GM23338 (cell line): ENCODE measurements around the gene GCK. TPM values are rescaled to one million over a fixed set of nuclear protein-coding genes. Genes with fewer than 3 reads are reported as not detected.

Source experiments
- ATAC-seq: fragments of 200-7000 bp; cut with Tn5 transposase; 3 replicates; pipeline ENCODE4 v1.9.1; 2020
- DNase-seq: peaks from one replicate; pipeline ENCODE4 v3.0.0-alpha.2; 2015; ENCODE audit warnings: low spot score
- H2AFZ ChIP-seq: fragments of 200-600 bp; sonication (generic); 2 replicates; pipeline ENCODE4 v1.8.0; 2016; ENCODE audit warnings: antibody characterized with exemption, mild to moderate bottlenecking, moderate library complexity
- H3F3A ChIP-seq: fragments of 200-600 bp; sonication (generic); replicated peaks from 2 replicates; pipeline ENCODE4 v1.8.0; 2017; ENCODE audit warnings: antibody characterized with exemption, mixed run types, low read depth
- H3K27ac ChIP-seq: fragments of 200-600 bp; sonication (generic); 2 replicates; pipeline ENCODE4 v1.6.1; 2016; ENCODE audit warnings: low read depth
- H3K27me3 ChIP-seq: fragments of 200-600 bp; sonication (generic); 2 replicates; pipeline ENCODE4 v1.8.0; 2016; ENCODE audit warnings: mild to moderate bottlenecking, mixed run types, moderate library complexity; ENCODE audit not compliant: insufficient read depth
- H3K36me3 ChIP-seq: fragments of 200-600 bp; sonication (generic); 2 replicates; pipeline ENCODE4 v1.8.0; 2016; ENCODE audit warnings: mild to moderate bottlenecking; ENCODE audit not compliant: insufficient read depth
- H3K4me1 ChIP-seq: fragments of 200-600 bp; sonication (generic); 2 replicates; pipeline ENCODE4 v1.8.0; 2016; ENCODE audit warnings: mild to moderate bottlenecking, moderate library complexity; ENCODE audit not compliant: insufficient read depth
- H3K4me2 ChIP-seq: fragments of 200-600 bp; sonication (generic); 2 replicates; pipeline ENCODE4 v1.7.1; 2017; ENCODE audit warnings: mixed run types
- H3K4me3 ChIP-seq: fragments of 200-600 bp; sonication (generic); 2 replicates; pipeline ENCODE4 v1.6.1; 2016; ENCODE audit warnings: mixed run types
- H3K79me2 ChIP-seq: fragments of 200-600 bp; sonication (generic); replicated peaks from 2 replicates; pipeline ENCODE4 v1.8.0; 2017; ENCODE audit warnings: mild to moderate bottlenecking; ENCODE audit not compliant: insufficient read depth
- H3K9me2 ChIP-seq: fragments of 200-600 bp; sonication (generic); 2 replicates; pipeline ENCODE4 v1.8.0; 2017; ENCODE audit not compliant: insufficient read depth
- H4K20me1 ChIP-seq: fragments of 200-600 bp; sonication (generic); replicated peaks from 2 replicates; pipeline ENCODE4 v1.8.0; 2017; ENCODE audit warnings: mild to moderate bottlenecking; ENCODE audit not compliant: insufficient read depth
- H3K27ac Mint-ChIP-seq: 2 replicates; pipeline ENCODE4 v1.8.0; 2020; ENCODE audit warnings: inconsistent platforms, mild to moderate bottlenecking, moderate library complexity, mixed read lengths
- H3K27me3 Mint-ChIP-seq: 3 replicates; pipeline ENCODE4 v1.8.0; 2022; ENCODE audit warnings: low read depth, mild to moderate bottlenecking, moderate library complexity, mixed read lengths, inconsistent platforms; ENCODE audit not compliant: insufficient read depth, poor library complexity
- H3K36me3 Mint-ChIP-seq: 3 replicates; pipeline ENCODE4 v1.8.0; 2021; ENCODE audit warnings: low read depth, mild to moderate bottlenecking, inconsistent platforms, moderate library complexity, mixed read lengths
- H3K4me1 Mint-ChIP-seq: 3 replicates; pipeline ENCODE4 v1.8.0; 2020; ENCODE audit warnings: mild to moderate bottlenecking, inconsistent platforms, mixed read lengths
- H3K4me3 Mint-ChIP-seq: 3 replicates; pipeline ENCODE4 v1.8.0; 2021; ENCODE audit warnings: moderate library complexity, mild to moderate bottlenecking, inconsistent platforms, mixed read lengths
- H3K9me3 Mint-ChIP-seq: 3 replicates; pipeline ENCODE4 v1.8.0; 2020; ENCODE audit warnings: moderate library complexity, mild to moderate bottlenecking, inconsistent platforms, mixed read lengths
- CREB1 ChIP-seq: fragments of 250-450 bp; sonication (Bioruptor Pico); IDR thresholded peaks from 2 replicates; pipeline ENCODE4 v1.5.0; 2020; ENCODE audit warnings: low read depth, mild to moderate bottlenecking, moderate library complexity
- EZH2 ChIP-seq: fragments of 200-600 bp; sonication (generic); IDR thresholded peaks from one replicate; pipeline ENCODE4 v1.8.0; 2017; ENCODE audit warnings: antibody characterized with exemption, mild to moderate bottlenecking, low read depth; ENCODE audit not compliant: unreplicated experiment
- EZH2phosphoT487 ChIP-seq: fragments of 200-600 bp; sonication (generic); IDR thresholded peaks from one replicate; pipeline ENCODE4 v1.8.1; 2018; ENCODE audit warnings: antibody characterized with exemption; ENCODE audit not compliant: unreplicated experiment
- NANOG ChIP-seq: IDR thresholded peaks from 2 replicates; pipeline ENCODE4 v1.6.1; 2016; ENCODE audit warnings: antibody characterized with exemption, borderline replicate concordance
- STAT1 ChIP-seq: IDR thresholded peaks from one replicate; pipeline ENCODE4 v1.6.1; 2016; ENCODE audit warnings: antibody characterized with exemption; ENCODE audit not compliant: unreplicated experiment
- polyA plus RNA-seq: library from polyadenylated mRNA; unstranded; fragments of >200 nt; fragmentation: Nextera tagmentation; extraction: Ambion mirVana; gene quantifications from 2 replicates; pipeline ENCODE4 v1.2.1, GENCODE V29; 2016
- total RNA-seq: library from RNA; depleted of rRNA; stranded (reverse); fragments of >200 nt; shearing (Covaris generic); gene quantifications from 2 replicates; pipeline ENCODE4 v1.2.3, GENCODE V29; 2014
- TF ChIP-seq, protein P1 (sequence below): fragments of 250-450 bp; sonication (Bioruptor Pico); IDR thresholded peaks from 2 replicates; pipeline ENCODE4 v1.5.0; 2020; ENCODE audit warnings: mild to moderate bottlenecking, moderate library complexity
- TF ChIP-seq, protein P2 (sequence below): IDR thresholded peaks from 2 replicates; pipeline ENCODE4 v1.6.1; 2016; ENCODE audit warnings: antibody characterized with exemption
- TF ChIP-seq, protein P3 (sequence below): IDR thresholded peaks from one replicate; pipeline ENCODE4 v1.6.1; 2018; ENCODE audit warnings: antibody characterized with exemption; ENCODE audit not compliant: unreplicated experiment

GCK gene
- total and polyA plus RNA-seq, 2 experiments from 2014 or later: 6.1 to 7.3 TPM

DNA sequence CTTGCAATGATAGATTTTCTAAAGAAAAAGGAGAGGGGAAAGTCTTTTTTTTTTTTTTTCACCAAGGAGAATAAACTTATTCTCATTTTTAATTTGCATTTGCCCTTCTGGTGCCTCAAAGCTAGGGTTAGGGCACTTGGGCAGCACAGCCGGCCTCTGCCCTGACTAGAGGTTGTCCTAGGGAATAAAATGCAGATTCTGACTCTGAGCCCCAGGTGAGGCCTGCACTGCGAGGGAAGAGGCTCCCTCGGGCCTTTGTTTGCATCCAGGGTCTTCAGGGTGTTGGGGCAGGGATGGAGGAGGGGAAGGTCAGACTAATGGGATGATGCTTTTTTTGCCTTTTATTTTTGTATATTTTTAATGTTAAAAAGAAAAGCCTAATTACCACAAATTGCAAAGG, 55.9 kb downstream of the GCK start:
- no peak for DNase-seq
- Histone ChIP-seq H3K4me1 (peaks cover 8% of the 10 kb centered on the region), H3K79me2 (no peaks in the 10 kb centered on the region), H3K27ac (no peak overlapping the region), H3K4me2 (peak overlapping the region; percentile 64; the same call in 1 of the 2 replicates), H3K27me3 (peaks cover 21% of the 10 kb centered on the region; the same call in 1 of the 2 replicates), H4K20me1 (0 out of 2 replicates have a peak, but pooled peaks cover 6% of the 10 kb centered on the region), H3F3A (no peaks in the 10 kb centered on the region), H3K36me3 (no peaks in the 10 kb centered on the region), H2AFZ (no peak overlapping the region), H3K4me3 (no peak overlapping the region), H3K9me2 (no peaks in the 10 kb centered on the region)
- H3K27ac Mint-ChIP-seq: no peak overlapping the region
- TF ChIP-seq, protein P1, sequence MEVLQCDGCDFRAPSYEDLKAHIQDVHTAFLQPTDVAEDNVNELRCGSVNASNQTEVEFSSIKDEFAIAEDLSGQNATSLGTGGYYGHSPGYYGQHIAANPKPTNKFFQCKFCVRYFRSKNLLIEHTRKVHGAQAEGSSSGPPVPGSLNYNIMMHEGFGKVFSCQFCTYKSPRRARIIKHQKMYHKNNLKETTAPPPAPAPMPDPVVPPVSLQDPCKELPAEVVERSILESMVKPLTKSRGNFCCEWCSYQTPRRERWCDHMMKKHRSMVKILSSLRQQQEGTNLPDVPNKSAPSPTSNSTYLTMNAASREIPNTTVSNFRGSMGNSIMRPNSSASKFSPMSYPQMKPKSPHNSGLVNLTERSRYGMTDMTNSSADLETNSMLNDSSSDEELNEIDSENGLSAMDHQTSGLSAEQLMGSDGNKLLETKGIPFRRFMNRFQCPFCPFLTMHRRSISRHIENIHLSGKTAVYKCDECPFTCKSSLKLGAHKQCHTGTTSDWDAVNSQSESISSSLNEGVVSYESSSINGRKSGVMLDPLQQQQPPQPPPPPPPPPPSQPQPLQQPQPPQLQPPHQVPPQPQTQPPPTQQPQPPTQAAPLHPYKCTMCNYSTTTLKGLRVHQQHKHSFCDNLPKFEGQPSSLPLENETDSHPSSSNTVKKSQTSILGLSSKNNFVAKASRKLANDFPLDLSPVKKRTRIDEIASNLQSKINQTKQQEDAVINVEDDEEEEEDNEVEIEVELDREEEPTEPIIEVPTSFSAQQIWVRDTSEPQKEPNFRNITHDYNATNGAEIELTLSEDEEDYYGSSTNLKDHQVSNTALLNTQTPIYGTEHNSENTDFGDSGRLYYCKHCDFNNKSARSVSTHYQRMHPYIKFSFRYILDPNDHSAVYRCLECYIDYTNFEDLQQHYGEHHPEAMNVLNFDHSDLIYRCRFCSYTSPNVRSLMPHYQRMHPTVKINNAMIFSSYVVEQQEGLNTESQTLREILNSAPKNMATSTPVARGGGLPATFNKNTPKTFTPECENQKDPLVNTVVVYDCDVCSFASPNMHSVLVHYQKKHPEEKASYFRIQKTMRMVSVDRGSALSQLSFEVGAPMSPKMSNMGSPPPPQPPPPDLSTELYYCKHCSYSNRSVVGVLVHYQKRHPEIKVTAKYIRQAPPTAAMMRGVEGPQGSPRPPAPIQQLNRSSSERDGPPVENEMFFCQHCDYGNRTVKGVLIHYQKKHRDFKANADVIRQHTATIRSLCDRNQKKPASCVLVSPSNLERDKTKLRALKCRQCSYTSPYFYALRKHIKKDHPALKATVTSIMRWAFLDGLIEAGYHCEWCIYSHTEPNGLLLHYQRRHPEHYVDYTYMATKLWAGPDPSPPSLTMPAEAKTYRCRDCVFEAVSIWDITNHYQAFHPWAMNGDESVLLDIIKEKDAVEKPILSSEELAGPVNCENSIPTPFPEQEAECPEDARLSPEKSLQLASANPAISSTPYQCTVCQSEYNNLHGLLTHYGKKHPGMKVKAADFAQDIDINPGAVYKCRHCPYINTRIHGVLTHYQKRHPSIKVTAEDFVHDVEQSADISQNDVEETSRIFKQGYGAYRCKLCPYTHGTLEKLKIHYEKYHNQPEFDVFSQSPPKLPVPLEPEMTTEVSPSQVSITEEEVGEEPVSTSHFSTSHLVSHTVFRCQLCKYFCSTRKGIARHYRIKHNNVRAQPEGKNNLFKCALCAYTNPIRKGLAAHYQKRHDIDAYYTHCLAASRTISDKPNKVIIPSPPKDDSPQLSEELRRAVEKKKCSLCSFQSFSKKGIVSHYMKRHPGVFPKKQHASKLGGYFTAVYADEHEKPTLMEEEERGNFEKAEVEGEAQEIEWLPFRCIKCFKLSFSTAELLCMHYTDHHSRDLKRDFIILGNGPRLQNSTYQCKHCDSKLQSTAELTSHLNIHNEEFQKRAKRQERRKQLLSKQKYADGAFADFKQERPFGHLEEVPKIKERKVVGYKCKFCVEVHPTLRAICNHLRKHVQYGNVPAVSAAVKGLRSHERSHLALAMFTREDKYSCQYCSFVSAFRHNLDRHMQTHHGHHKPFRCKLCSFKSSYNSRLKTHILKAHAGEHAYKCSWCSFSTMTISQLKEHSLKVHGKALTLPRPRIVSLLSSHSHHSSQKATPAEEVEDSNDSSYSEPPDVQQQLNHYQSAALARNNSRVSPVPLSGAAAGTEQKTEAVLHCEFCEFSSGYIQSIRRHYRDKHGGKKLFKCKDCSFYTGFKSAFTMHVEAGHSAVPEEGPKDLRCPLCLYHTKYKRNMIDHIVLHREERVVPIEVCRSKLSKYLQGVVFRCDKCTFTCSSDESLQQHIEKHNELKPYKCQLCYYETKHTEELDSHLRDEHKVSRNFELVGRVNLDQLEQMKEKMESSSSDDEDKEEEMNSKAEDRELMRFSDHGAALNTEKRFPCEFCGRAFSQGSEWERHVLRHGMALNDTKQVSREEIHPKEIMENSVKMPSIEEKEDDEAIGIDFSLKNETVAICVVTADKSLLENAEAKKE (CRISPR knock-in tag): no peak
- no peak for TF ChIP-seq CREB1 (CRISPR knock-in tag)
- no peak for TF ChIP-seq STAT1
- TF ChIP-seq, protein P2, sequence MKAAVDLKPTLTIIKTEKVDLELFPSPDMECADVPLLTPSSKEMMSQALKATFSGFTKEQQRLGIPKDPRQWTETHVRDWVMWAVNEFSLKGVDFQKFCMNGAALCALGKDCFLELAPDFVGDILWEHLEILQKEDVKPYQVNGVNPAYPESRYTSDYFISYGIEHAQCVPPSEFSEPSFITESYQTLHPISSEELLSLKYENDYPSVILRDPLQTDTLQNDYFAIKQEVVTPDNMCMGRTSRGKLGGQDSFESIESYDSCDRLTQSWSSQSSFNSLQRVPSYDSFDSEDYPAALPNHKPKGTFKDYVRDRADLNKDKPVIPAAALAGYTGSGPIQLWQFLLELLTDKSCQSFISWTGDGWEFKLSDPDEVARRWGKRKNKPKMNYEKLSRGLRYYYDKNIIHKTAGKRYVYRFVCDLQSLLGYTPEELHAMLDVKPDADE: no peak
- TF ChIP-seq EZH2phosphoT487: no peak
- TF ChIP-seq NANOG: no peak
- no peak for TF ChIP-seq EZH2
- TF ChIP-seq, protein P3, sequence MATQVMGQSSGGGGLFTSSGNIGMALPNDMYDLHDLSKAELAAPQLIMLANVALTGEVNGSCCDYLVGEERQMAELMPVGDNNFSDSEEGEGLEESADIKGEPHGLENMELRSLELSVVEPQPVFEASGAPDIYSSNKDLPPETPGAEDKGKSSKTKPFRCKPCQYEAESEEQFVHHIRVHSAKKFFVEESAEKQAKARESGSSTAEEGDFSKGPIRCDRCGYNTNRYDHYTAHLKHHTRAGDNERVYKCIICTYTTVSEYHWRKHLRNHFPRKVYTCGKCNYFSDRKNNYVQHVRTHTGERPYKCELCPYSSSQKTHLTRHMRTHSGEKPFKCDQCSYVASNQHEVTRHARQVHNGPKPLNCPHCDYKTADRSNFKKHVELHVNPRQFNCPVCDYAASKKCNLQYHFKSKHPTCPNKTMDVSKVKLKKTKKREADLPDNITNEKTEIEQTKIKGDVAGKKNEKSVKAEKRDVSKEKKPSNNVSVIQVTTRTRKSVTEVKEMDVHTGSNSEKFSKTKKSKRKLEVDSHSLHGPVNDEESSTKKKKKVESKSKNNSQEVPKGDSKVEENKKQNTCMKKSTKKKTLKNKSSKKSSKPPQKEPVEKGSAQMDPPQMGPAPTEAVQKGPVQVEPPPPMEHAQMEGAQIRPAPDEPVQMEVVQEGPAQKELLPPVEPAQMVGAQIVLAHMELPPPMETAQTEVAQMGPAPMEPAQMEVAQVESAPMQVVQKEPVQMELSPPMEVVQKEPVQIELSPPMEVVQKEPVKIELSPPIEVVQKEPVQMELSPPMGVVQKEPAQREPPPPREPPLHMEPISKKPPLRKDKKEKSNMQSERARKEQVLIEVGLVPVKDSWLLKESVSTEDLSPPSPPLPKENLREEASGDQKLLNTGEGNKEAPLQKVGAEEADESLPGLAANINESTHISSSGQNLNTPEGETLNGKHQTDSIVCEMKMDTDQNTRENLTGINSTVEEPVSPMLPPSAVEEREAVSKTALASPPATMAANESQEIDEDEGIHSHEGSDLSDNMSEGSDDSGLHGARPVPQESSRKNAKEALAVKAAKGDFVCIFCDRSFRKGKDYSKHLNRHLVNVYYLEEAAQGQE: no peak
- H3K4me1 Mint-ChIP-seq: peaks cover 20% of the 10 kb centered on the region
- no peak overlapping the region for H3K4me3 Mint-ChIP-seq
- H3K27me3 Mint-ChIP-seq: peaks cover 26% of the 10 kb centered on the region
- no peaks in the 10 kb centered on the region for H3K9me3 Mint-ChIP-seq
- H3K36me3 Mint-ChIP-seq: no peaks in the 10 kb centered on the region
- ATAC-seq: peak; percentile 55
